ENCODE data around the gene SPATA1. TPM values are rescaled to one million over a fixed set of nuclear protein-coding genes. Genes with fewer than 3 reads are reported as not detected.

Gene SPATA1
- total and polyA plus RNA-seq, 2 of the 13 experiments (the other 11 are each of a cell fraction or from before 2014, with no cell fraction given): 0.70 to 1.4 TPM

- TF ChIP-seq STAT6 (CRISPR knock-in tag; IDR thresholded peaks at IDR 0.05; ENCODE audit: borderline replicate concordance) (peak; percentile 59; the same call in 1 of the 2 replicates), HMGA1 (CRISPR knock-in tag; conservative IDR thresholded peaks at IDR 0.05) (no peak), ZNF296 (CRISPR knock-in tag; conservative IDR thresholded peaks at IDR 0.05) (0 out of 2 replicates have a peak, but pooled peaks have one; percentile 13), ZNF563 (CRISPR knock-in tag; IDR thresholded peaks at IDR 0.05) (peak; percentile 84), ZNF33B (CRISPR knock-in tag; IDR thresholded peaks at IDR 0.05) (peak; percentile 65; the same call in 1 of the 2 replicates), RORA (CRISPR knock-in tag; IDR thresholded peaks at IDR 0.05) (0 out of 2 replicates have a peak, but pooled peaks have one; percentile 56), GABPB1 (CRISPR knock-in tag; IDR thresholded peaks at IDR 0.05) (peak; percentile 85; the same call in 1 of the 2 replicates), ZNF530 (CRISPR knock-in tag; IDR thresholded peaks at IDR 0.05; ENCODE audit: low read depth) (peak; percentile 36; the same call in 1 of the 2 replicates), HBP1 (CRISPR knock-in tag; IDR thresholded peaks at IDR 0.05; ENCODE audit: low read depth) (0 out of 2 replicates have a peak, but pooled peaks have one; percentile 67), MLLT10 (CRISPR knock-in tag; IDR thresholded peaks at IDR 0.05) (no peak), ZBTB42 (CRISPR knock-in tag; IDR thresholded peaks at IDR 0.05) (peak; percentile 59; the same call in 1 of the 2 replicates), ZBTB38 (CRISPR knock-in tag; IDR thresholded peaks at IDR 0.05) (peak; percentile 62), KDM1A (CRISPR knock-in tag; IDR thresholded peaks at IDR 0.05) (0 out of 2 replicates have a peak, but pooled peaks have one; percentile 27), CBX1 (IDR thresholded peaks at IDR 0.05; ENCODE audit: low read depth) (peak; percentile 50), GATA4 (IDR thresholded peaks at IDR 0.05; ENCODE audit: borderline replicate concordance, low read depth) (peak; percentile 60; the same call in 1 of the 2 replicates), FOXK2 (IDR thresholded peaks at IDR 0.05) (no peak), IKZF5 (CRISPR knock-in tag; IDR thresholded peaks at IDR 0.05) (0 out of 2 replicates have a peak, but pooled peaks have one; percentile 47), ZNF737 (CRISPR knock-in tag; IDR thresholded peaks at IDR 0.05; ENCODE audit: borderline replicate concordance) (0 out of 2 replicates have a peak, but pooled peaks have one; percentile 28)
- TF ChIP-seq, protein P1, sequence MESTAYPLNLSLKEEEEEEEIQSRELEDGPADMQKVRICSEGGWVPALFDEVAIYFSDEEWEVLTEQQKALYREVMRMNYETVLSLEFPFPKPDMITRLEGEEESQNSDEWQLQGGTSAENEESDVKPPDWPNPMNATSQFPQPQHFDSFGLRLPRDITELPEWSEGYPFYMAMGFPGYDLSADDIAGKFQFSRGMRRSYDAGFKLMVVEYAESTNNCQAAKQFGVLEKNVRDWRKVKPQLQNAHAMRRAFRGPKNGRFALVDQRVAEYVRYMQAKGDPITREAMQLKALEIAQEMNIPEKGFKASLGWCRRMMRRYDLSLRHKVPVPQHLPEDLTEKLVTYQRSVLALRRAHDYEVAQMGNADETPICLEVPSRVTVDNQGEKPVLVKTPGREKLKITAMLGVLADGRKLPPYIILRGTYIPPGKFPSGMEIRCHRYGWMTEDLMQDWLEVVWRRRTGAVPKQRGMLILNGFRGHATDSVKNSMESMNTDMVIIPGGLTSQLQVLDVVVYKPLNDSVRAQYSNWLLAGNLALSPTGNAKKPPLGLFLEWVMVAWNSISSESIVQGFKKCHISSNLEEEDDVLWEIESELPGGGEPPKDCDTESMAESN (CRISPR knock-in tag; conservative IDR thresholded peaks at IDR 0.05): peak; percentile 91
Measured at GRCh38 chr1:84573967-84574842, 68.0 kb downstream of the SPATA1 start, which contains the start of gene CTBS (continued).
